GM12872 (cell line): ENCODE results near the gene SYNE1.

Source experiments
- CTCF ChIP-seq: IDR thresholded peaks from 3 replicates; pipeline ENCODE4 v1.5.1; 2011; ENCODE audit warnings: low read depth, mild to moderate bottlenecking, low read length, moderate library complexity; ENCODE audit not compliant: insufficient read depth

The SYNE1 gene

GRCh38 chr6:152423216-152424103, 213.7 kb downstream of the SYNE1 start:
- no peak for TF ChIP-seq CTCF

- no peak for TF ChIP-seq CTCF
Measured at GRCh38 chr6:152420696-152421095, 216.5 kb downstream of the SYNE1 start.

- no peak for TF ChIP-seq CTCF
Measured at GRCh38 chr6:152418551-152418950, 218.6 kb downstream of the SYNE1 start.

- no peak for TF ChIP-seq CTCF
Measured at GRCh38 chr6:152416652-152417051, 220.5 kb downstream of the SYNE1 start.

GRCh38 chr6:152404936-152405595, 232.1 kb downstream of the SYNE1 start:
- no peak for TF ChIP-seq CTCF

- TF ChIP-seq CTCF = no peak
Measured at GRCh38 chr6:152404086-152404857, 232.9 kb downstream of the SYNE1 start.

GRCh38 chr6:152402791-152403190, 234.4 kb downstream of the SYNE1 start:
- TF ChIP-seq CTCF = no peak
